H1 (cell line): Measurements from ENCODE around the gene DDX1. TPM values are rescaled to one million over a fixed set of nuclear protein-coding genes. Genes with fewer than 3 reads are reported as not detected.
"Not testable (repeated sequence)": the region's sequence is repeated elsewhere in the genome, so short reads cannot be mapped to it uniquely, and the experiment has no call there.

Source experiments
- CTCF ChIA-PET: fragments of 300-600 bp; sonication (Branson Sonifier 250); formaldehyde crosslinking; loops from one replicate; lab custom pipeline; 2021; ENCODE audit not compliant: partially characterized antibody; lab: Charles Lee
- POLR2A ChIA-PET: fragments of 300-600 bp; sonication (Branson Sonifier 250); formaldehyde crosslinking; loops from one replicate; lab custom pipeline; 2021; ENCODE audit warnings: inconsistent platforms; ENCODE audit not compliant: partially characterized antibody; lab: Charles Lee
- DNase-seq, 2 experiments: peaks; one replicate each; pipeline versions ENCODE4 v3.0.0 to v3.0.0-alpha.2; 2010 to 2022; ENCODE audit warnings: low spot score in 2 of 2, low read depth in 1 of 2, mixed read lengths in 1 of 2
- FAIRE-seq: peaks from 2 replicates; lab custom pipeline; 2011; peaks lifted over from hg19 to GRCh38; lab: Jason Lieb, UNC
- H2AFZ ChIP-seq: 2 replicates; pipeline ENCODE4 v1.8.1; 2012; ENCODE audit warnings: low read length, inconsistent platforms
- H2AK5ac ChIP-seq: 2 replicates; pipeline ENCODE4 v1.6.1; 2013; ENCODE audit warnings: low read depth, low read length
- H2BK120ac ChIP-seq: replicated peaks from 2 replicates; pipeline ENCODE3; 2013; ENCODE audit warnings: low read depth, low read length, inconsistent platforms
- H2BK12ac ChIP-seq: 2 replicates; pipeline ENCODE4 v1.6.1; 2013; ENCODE audit warnings: low read depth, low read length
- H2BK15ac ChIP-seq: 2 replicates; pipeline ENCODE4 v1.6.1; 2013; ENCODE audit warnings: low read length
- H2BK20ac ChIP-seq: 2 replicates; pipeline ENCODE4 v1.6.1; 2013; ENCODE audit warnings: low read length
- H2BK5ac ChIP-seq: 2 replicates; pipeline ENCODE4 v1.6.1; 2013; ENCODE audit warnings: low read depth, low read length
- H3K14ac ChIP-seq: 2 replicates; pipeline ENCODE4 v1.6.1; 2013; ENCODE audit warnings: inconsistent platforms; ENCODE audit not compliant: insufficient read length
- H3K18ac ChIP-seq: 2 replicates; pipeline ENCODE4 v1.6.1; 2013; ENCODE audit warnings: low read length; ENCODE audit errors: extremely low read depth
- H3K23ac ChIP-seq: 2 replicates; pipeline ENCODE4 v1.6.1; 2013; ENCODE audit warnings: inconsistent platforms; ENCODE audit not compliant: insufficient read length
- H3K23me2 ChIP-seq: 2 replicates; pipeline ENCODE4 v1.6.1; 2013; ENCODE audit warnings: low read depth, low read length
- H3K27ac ChIP-seq: 2 replicates; pipeline ENCODE4 v1.6.1; 2011; ENCODE audit warnings: low read depth, low read length, inconsistent platforms
- H3K27me3 ChIP-seq, 4 experiments: replicated peaks in 1 of 4; 1 replicate in 1 of 4; 2 replicates in 3 of 4; pipeline versions ENCODE4 v1.6.1 to v1.8.1; 2011 to 2013; ENCODE audit warnings: low read length in 3 of 4, mild to moderate bottlenecking in 3 of 4, inconsistent platforms in 2 of 4, mixed read lengths in 2 of 4, moderate library complexity in 1 of 4; ENCODE audit not compliant: control insufficient read depth in 3 of 4, insufficient read depth in 3 of 4; ENCODE audit errors: extremely low read depth in 1 of 4
- H3K36me3 ChIP-seq, 4 experiments: 2 replicates each; pipeline versions ENCODE4 v1.6.1 to v1.8.1; 2011 to 2013; ENCODE audit warnings: mild to moderate bottlenecking in 4 of 4, low read length in 3 of 4, moderate library complexity in 2 of 4, control low read depth in 1 of 4, inconsistent platforms in 1 of 4; ENCODE audit not compliant: insufficient read depth in 4 of 4, control insufficient read depth in 2 of 4
- H3K4ac ChIP-seq: replicated peaks from 2 replicates; pipeline ENCODE3; 2013; ENCODE audit warnings: low read length, low read depth, mixed read lengths, inconsistent platforms; ENCODE audit not compliant: insufficient read length
- H3K4me1 ChIP-seq, 4 experiments: replicated peaks in 1 of 4; 1 replicate in 1 of 4; 2 replicates in 3 of 4; pipeline versions ENCODE4 v1.6.1 to v1.8.1; 2011 to 2013; ENCODE audit warnings: low read length in 3 of 4, inconsistent platforms in 2 of 4, mixed read lengths in 1 of 4; ENCODE audit not compliant: insufficient read depth in 4 of 4, control insufficient read depth in 3 of 4
- H3K4me2 ChIP-seq, 2 experiments: 2 replicates each; pipeline versions ENCODE4 v1.6.1 to v1.8.1; 2011 to 2013; ENCODE audit warnings: low read depth in 2 of 2, low read length in 2 of 2, control low read depth in 1 of 2, inconsistent platforms in 1 of 2, mild to moderate bottlenecking in 1 of 2; ENCODE audit not compliant: insufficient read depth in 1 of 2
- H3K4me3 ChIP-seq, 4 experiments: fragments of 200-600, 300-600 bp in 1 of 4; sonication (generic), shearing (Covaris generic), sonication (Bioruptor Twin) in 1 of 4; 2 replicates each; pipeline versions ENCODE4 v1.5.1 to v1.8.1; 2011 to 2016; ENCODE audit warnings: low read length in 4 of 4, low read depth in 3 of 4, control low read depth in 2 of 4, inconsistent platforms in 2 of 4, mild to moderate bottlenecking in 2 of 4, mixed read lengths in 1 of 4, moderate library complexity in 1 of 4; ENCODE audit not compliant: insufficient read depth in 2 of 4; ENCODE audit errors: extremely low read depth in 1 of 4
- H3K56ac ChIP-seq: replicated peaks from 2 replicates; pipeline ENCODE3; 2013; ENCODE audit warnings: low read depth, mild to moderate bottlenecking, mixed read lengths, low read length, inconsistent platforms; ENCODE audit not compliant: insufficient read length
- H3K79me1 ChIP-seq: 2 replicates; pipeline ENCODE4 v1.6.1; 2013; ENCODE audit warnings: low read depth, low read length, control low read depth
- H3K79me2 ChIP-seq, 2 experiments: 2 replicates each; pipeline versions ENCODE4 v1.6.1 to v1.8.1; 2012 to 2013; ENCODE audit warnings: low read length in 2 of 2, mild to moderate bottlenecking in 2 of 2, inconsistent platforms in 1 of 2; ENCODE audit not compliant: insufficient read depth in 2 of 2, control insufficient read depth in 1 of 2
- H3K9ac ChIP-seq, 4 experiments: replicated peaks in 1 of 4; 1 replicate in 1 of 4; 2 replicates in 3 of 4; pipeline versions ENCODE4 v1.6.1 to v1.8.1; 2011 to 2013; ENCODE audit warnings: low read depth in 3 of 4, low read length in 3 of 4, control low read depth in 2 of 4, mild to moderate bottlenecking in 2 of 4, moderate library complexity in 2 of 4, inconsistent platforms in 1 of 4; ENCODE audit errors: extremely low read depth in 1 of 4
- H3K9me3 ChIP-seq, 2 experiments: 2 replicates each; pipeline versions ENCODE4 v1.6.1 to v1.8.1; 2012 to 2013; ENCODE audit warnings: mild to moderate bottlenecking in 2 of 2, moderate library complexity in 2 of 2, control low read depth in 1 of 2, inconsistent platforms in 1 of 2, low read depth in 1 of 2, low read length in 1 of 2, mixed read lengths in 1 of 2; ENCODE audit not compliant: insufficient read depth in 2 of 2
- H4K20me1 ChIP-seq, 2 experiments: replicated peaks in 1 of 2; 2 replicates each; pipeline versions ENCODE3 to v1.8.1; 2011 to 2013; ENCODE audit warnings: inconsistent platforms in 2 of 2, low read length in 2 of 2, mild to moderate bottlenecking in 1 of 2; ENCODE audit not compliant: insufficient read depth in 2 of 2, control insufficient read depth in 1 of 2
- H4K5ac ChIP-seq: 2 replicates; pipeline ENCODE4 v1.6.1; 2013; ENCODE audit warnings: low read length, low read depth, mixed read lengths, inconsistent platforms; ENCODE audit not compliant: insufficient read length
- H4K8ac ChIP-seq: 2 replicates; pipeline ENCODE4 v1.8.0; 2013; ENCODE audit warnings: mild to moderate bottlenecking, moderate library complexity, low read length, inconsistent platforms; ENCODE audit not compliant: insufficient read depth; ENCODE audit errors: extremely low read depth
- H4K91ac ChIP-seq: replicated peaks from 2 replicates; pipeline ENCODE3; 2013; ENCODE audit warnings: low read length, mixed read lengths, inconsistent platforms; ENCODE audit not compliant: insufficient read length
- WGBS, 2 experiments: shearing (Covaris generic) in 1 of 2; methylation state at CpG; one replicate each; pipeline versions ENCODE4 v1.1.6 to v1.1.7; 2013 to 2015; ENCODE audit warnings: low lambda C conversion rate in 2 of 2, mixed read lengths in 2 of 2, inconsistent platforms in 1 of 2, low coverage in 1 of 2, missing lambda C conversion rate in 1 of 2; ENCODE audit not compliant: insufficient replicate concordance in 2 of 2, insufficient coverage in 1 of 2, insufficient read length in 1 of 2; ENCODE audit errors: extremely low coverage in 1 of 2, missing lambda C conversion rate in 1 of 2; 5-methylcytosine and 5-hydroxymethylcytosine counted together
- polyA plus RNA-seq, 7 experiments: library from polyadenylated mRNA; depleted of rRNA in 3 of 7; stranded (reverse) in 5 of 7; unstranded in 2 of 7; fragments of >200 nt in 5 of 7; fragments of 200-250 nt in 2 of 7; gene quantifications; 1 replicate in 5 of 7; 2 replicates in 1 of 7; 4 replicates in 1 of 7; pipeline versions ENCODE4 v1.2.1 to v1.2.3, GENCODE V29; 2011 to 2013; ENCODE audit warnings: missing spikeins in 2 of 7, mixed read lengths in 2 of 7
- total RNA-seq: library from RNA; stranded (reverse); fragmentation: NEBNext Ultra II Directional; extraction: Animal tissue kit (Norgen Biotek cat#: 25700); gene quantifications from 2 replicates; pipeline ENCODE4 v1.2.1, GENCODE V29; 2021

Gene DDX1
- total and polyA plus RNA-seq, 2 of the 8 experiments (the other 6 are each of a cell fraction or from before 2014, with no cell fraction given): 51.1 to 161 TPM

GRCh38 chr2:15542269-15542668 is 49.4 kb upstream of the DDX1 start:
- H3K4me3 ChIP-seq, FAIRE-seq, H4K91ac ChIP-seq, H2BK15ac ChIP-seq, H4K20me1 ChIP-seq, H2BK20ac ChIP-seq, H3K23me2 ChIP-seq, CTCF ChIA-PET, DNase-seq, H3K23ac ChIP-seq, H3K79me1 ChIP-seq, H3K9me3 ChIP-seq, H3K4ac ChIP-seq, POLR2A ChIA-PET, H3K14ac ChIP-seq, H2AFZ ChIP-seq, H2BK120ac ChIP-seq, H3K27me3 ChIP-seq, H4K5ac ChIP-seq, H3K4me1 ChIP-seq, H3K27ac ChIP-seq, H3K79me2 ChIP-seq, H4K8ac ChIP-seq, H2BK5ac ChIP-seq, H3K9ac ChIP-seq, H3K4me2 ChIP-seq, H2BK12ac ChIP-seq, H2AK5ac ChIP-seq, H3K18ac ChIP-seq, H3K56ac ChIP-seq, H3K36me3 ChIP-seq: not testable (repeated sequence)
- WGBS, 2 experiments: 83% methylated on average over 1 of the region's 6 CpGs; no CpG with 5 or more reads in 1 of the 2 experiments
